ENCODE measurements around the gene RAPGEF2. TPM values are rescaled to one million over a fixed set of nuclear protein-coding genes. Genes with fewer than 3 reads are reported as not detected.

The RAPGEF2 gene
- total and polyA plus RNA-seq, 2 donors (not counting 3 experiments of a cell fraction or from before 2014, with no cell fraction given) = 28.7 to 55.2 TPM

GRCh38 chr4:159197885-159198269 lies 95.0 kb downstream of the RAPGEF2 start:
- Histone ChIP-seq H3K4me3 (replicated peaks in 1 of 3; ENCODE audit: insufficient read depth in 1 of 3, low read depth in 1 of 3, low read length in 3 of 3) (no peak overlapping the region), H4K20me1 (replicated peaks; ENCODE audit: control insufficient read depth, extremely low read depth, insufficient read depth, low read length) (no peaks in the 10 kb centered on the region), H3K79me2 (ENCODE audit: control insufficient read depth, insufficient read depth, low read length) (peaks cover 5% of the 10 kb centered on the region), H3K4me1 (ENCODE audit: control insufficient read depth, extremely low read depth, insufficient read depth, low read length) (peaks cover 9% of the 10 kb centered on the region), H3K9me3 (replicated peaks; ENCODE audit: control insufficient read depth, insufficient read depth, low read length) (no peaks in the 10 kb centered on the region), H3K4me2 (ENCODE audit: insufficient read depth, low read length) (no peak overlapping the region), H3K36me3 (ENCODE audit: control insufficient read depth in 2 of 2, extremely low read depth in 1 of 2, insufficient read depth in 2 of 2, low read length in 2 of 2) (no peaks in the 10 kb centered on the region), H3K9ac (replicated peaks; ENCODE audit: extremely low read depth, insufficient read depth, low read length) (no peak overlapping the region), H2AFZ (ENCODE audit: low read depth, low read length) (no peak overlapping the region), H3K27me3 (ENCODE audit: control insufficient read depth in 2 of 2, insufficient read depth in 2 of 2, low read length in 2 of 2) (no peaks in the 10 kb centered on the region), H3K27ac (ENCODE audit: insufficient read depth, low read depth, low read length) (no peak overlapping the region), H3K9me1 (replicated peaks; ENCODE audit: control insufficient read depth, extremely low read depth, insufficient read depth, low read length) (no peaks in the 10 kb centered on the region)
- POLR2A ChIA-PET = no interaction called here
- BruUV-seq (replicated peaks) = no TSS peak
- DNase-seq (ENCODE audit: low read depth, low spot score) = no peak
- intact Hi-C loops (cut with micrococcal nuclease) (no loop called here), dilution Hi-C loops (cut with MboI; ENCODE audit: extremely low pct_ligation_motif_present, low sequenced_read_pairs) (no loop called here)
- no peak for TF ChIP-seq CTCF (IDR thresholded peaks at IDR 0.05; ENCODE audit: extremely low read depth in 1 of 2, insufficient read depth in 1 of 2, low read depth in 1 of 2, low read length in 2 of 2)
- no peak for TF ChIP-seq FOS (IDR thresholded peaks at IDR 0.05; ENCODE audit: borderline replicate concordance, insufficient read depth, low read length)
- no peak for TF ChIP-seq MYC (IDR thresholded peaks at IDR 0.05; ENCODE audit: low read depth, low read length)
- TF ChIP-seq JUN (IDR thresholded peaks at IDR 0.05; ENCODE audit: borderline replicate concordance, insufficient read depth, insufficient read length, low read depth) = no peak
- TF ChIP-seq POLR2A (IDR thresholded peaks at IDR 0.05; ENCODE audit: low read depth, low read length) = no peak
- no peak for TF ChIP-seq GATA2 (IDR thresholded peaks at IDR 0.05; ENCODE audit: insufficient read depth, insufficient read length, low read depth, low read length)
- TF ChIP-seq EZH2 (IDR thresholded peaks at IDR 0.05; ENCODE audit: borderline replicate concordance, low read depth, low read length, severe bottlenecking) = no peak
- FAIRE-seq = no peak
- CTCF ChIA-PET = interaction anchor here (0.9 to 1.8 kb wide), 3 partner anchors 21 to 346 kb away, joined by 4 to 6 read pairs (median 4); no protein-coding TSS in a partner anchor
